GM21447 (cell line): ENCODE measurements around the gene SPATA32.
"Not testable (repeated sequence)": the region's sequence is repeated elsewhere in the genome, so short reads cannot be mapped to it uniquely, and the experiment has no call there.

Experiments used
- ATAC-seq: cut with Tn5 transposase; IDR thresholded peaks from one replicate; pipeline ENCODE4 v1.9.1; 2021; ENCODE audit not compliant: unreplicated experiment

Gene SPATA32

GRCh38 chr17:45273551-45273957, 11.7 kb upstream of the SPATA32 start:
- no peak for ATAC-seq

- no peak for ATAC-seq
Observed at GRCh38 chr17:45271603-45272002, 9.7 kb upstream of the SPATA32 start.

- ATAC-seq = no peak
Observed at GRCh38 chr17:45270828-45271418, 9.0 kb upstream of the SPATA32 start.

- no peak for ATAC-seq
Observed at GRCh38 chr17:45269912-45270311, 8.0 kb upstream of the SPATA32 start.

GRCh38 chr17:45267436-45268055, 5.7 kb upstream of the SPATA32 start:
- ATAC-seq = no peak

GRCh38 chr17:45266372-45266926, 4.6 kb upstream of the SPATA32 start:
- ATAC-seq = no peak

GRCh38 chr17:45265821-45266220, 3.9 kb upstream of the SPATA32 start:
- no peak for ATAC-seq

- ATAC-seq = no peak
Observed at GRCh38 chr17:45264988-45265387, 3.1 kb upstream of the SPATA32 start.

GRCh38 chr17:45264430-45264829, 2.5 kb upstream of the SPATA32 start:
- no peak for ATAC-seq

GRCh38 chr17:45263477-45263860, 1.6 kb upstream of the SPATA32 start:
- ATAC-seq = no peak

GRCh38 chr17:45262516-45263476, 902 bp upstream of the SPATA32 start:
- no peak for ATAC-seq

GRCh38 chr17:45260204-45260783, 1.6 kb downstream of the SPATA32 start:
- no peak for ATAC-seq

- ATAC-seq = no peak
Observed at GRCh38 chr17:45258981-45259380, 2.9 kb downstream of the SPATA32 start.

GRCh38 chr17:45257115-45257514, 4.8 kb downstream of the SPATA32 start:
- no peak for ATAC-seq

GRCh38 chr17:45256114-45256966, 5.6 kb downstream of the SPATA32 start:
- ATAC-seq = no peak

GRCh38 chr17:45255358-45255757, 6.5 kb downstream of the SPATA32 start:
- ATAC-seq = no peak

- no peak for ATAC-seq
Observed at GRCh38 chr17:45253879-45254278, 8.0 kb downstream of the SPATA32 start.

GRCh38 chr17:45253237-45253636, 8.7 kb downstream of the SPATA32 start:
- not testable (repeated sequence) for ATAC-seq

GRCh38 chr17:45251931-45252330, 10.0 kb downstream of the SPATA32 start:
- no peak for ATAC-seq
